ENCODE results near the gene SLC2A1. TPM values are rescaled to one million over a fixed set of nuclear protein-coding genes. Genes with fewer than 3 reads are reported as not detected.

Gene SLC2A1
- total RNA-seq, result 10 to 100 TPM in 3 of 6 donors, 1 to 10 TPM in 3; 6.3 to 24.3 (median 10.5) TPM

DNA sequence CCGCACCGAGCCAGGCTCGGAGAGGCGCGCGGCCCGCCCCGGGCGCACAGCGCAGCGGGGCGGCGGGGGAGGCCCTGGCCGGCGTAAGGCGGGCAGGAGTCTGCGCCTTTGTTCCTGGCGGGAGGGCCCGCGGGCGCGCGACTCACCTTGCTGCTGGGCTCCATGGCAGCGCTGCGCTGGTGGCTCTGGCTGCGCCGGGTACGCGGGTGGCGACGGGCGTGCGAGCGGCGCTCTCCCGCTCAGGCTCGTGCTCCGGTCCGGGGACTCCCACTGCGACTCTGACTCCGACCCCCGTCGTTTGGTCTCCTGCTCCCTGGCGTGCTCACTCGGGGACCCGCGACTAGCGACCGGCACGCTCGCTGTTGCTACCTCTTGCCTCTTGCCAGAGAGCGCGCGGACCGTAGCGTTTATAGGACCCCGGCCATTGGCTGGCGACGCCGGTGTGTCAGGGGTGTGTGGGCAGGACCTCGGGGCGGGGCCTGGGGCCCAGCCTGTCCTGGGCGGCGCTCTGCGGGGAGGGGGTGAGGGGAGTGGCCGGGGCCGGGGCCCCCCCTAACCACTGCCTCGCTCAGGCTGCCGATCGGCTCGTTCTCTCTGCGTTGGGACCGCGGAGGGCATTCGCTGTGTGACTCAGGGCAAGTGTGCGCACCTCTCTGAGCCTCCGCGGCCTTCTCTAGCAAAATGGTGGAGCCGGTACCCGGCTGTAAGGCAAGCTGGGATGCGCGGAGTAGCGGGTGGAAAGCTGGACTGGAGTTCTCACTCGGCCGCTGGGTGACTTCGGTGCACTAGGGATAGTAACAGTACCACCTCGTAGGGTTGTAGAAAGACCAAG, at the start of gene SLC2A1:
Gene SLC2A1, minus strand, starts transcription at position 381 of the 832 bp plus-strand sequence. Its CDS starts 217 bp downstream, at position 164.
- DNase-seq (peak; percentile 93 to 95), ATAC-seq (ENCODE audit: low FRiP score in 2 of 2) (peak; percentile 93 to 96)
- WGBS, 2 donors, result 0 to 2% methylated on average over 8 to 37 of the region's 87 CpGs
- Histone ChIP-seq H3K27me3 (no peaks in the 10 kb centered on the region), H3K4me3 (peak within 1 kb of the TSS; percentile 59 to 87 (median 74)), H3K4me1 (peaks cover 29 to 54% (median 30%) of the 10 kb centered on the region in 4 donors), H3K27ac (peak within 1 kb of the TSS; percentile 54 to 85 (median 78)), H3K9me3 (no peaks in the 10 kb centered on the region), H3K36me3 (no peaks in the 10 kb centered on the region)
- TF ChIP-seq POLR2AphosphoS5 (IDR thresholded peaks at IDR 0.05) (peak; percentile 57 to 91), EP300 (IDR thresholded peaks at IDR 0.05) (no peak), POLR2A (IDR thresholded peaks at IDR 0.05) (peak in 2 of 4 donors; percentile 64 to 85)
- TF ChIP-seq, protein P1, sequence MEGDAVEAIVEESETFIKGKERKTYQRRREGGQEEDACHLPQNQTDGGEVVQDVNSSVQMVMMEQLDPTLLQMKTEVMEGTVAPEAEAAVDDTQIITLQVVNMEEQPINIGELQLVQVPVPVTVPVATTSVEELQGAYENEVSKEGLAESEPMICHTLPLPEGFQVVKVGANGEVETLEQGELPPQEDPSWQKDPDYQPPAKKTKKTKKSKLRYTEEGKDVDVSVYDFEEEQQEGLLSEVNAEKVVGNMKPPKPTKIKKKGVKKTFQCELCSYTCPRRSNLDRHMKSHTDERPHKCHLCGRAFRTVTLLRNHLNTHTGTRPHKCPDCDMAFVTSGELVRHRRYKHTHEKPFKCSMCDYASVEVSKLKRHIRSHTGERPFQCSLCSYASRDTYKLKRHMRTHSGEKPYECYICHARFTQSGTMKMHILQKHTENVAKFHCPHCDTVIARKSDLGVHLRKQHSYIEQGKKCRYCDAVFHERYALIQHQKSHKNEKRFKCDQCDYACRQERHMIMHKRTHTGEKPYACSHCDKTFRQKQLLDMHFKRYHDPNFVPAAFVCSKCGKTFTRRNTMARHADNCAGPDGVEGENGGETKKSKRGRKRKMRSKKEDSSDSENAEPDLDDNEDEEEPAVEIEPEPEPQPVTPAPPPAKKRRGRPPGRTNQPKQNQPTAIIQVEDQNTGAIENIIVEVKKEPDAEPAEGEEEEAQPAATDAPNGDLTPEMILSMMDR (IDR thresholded peaks at IDR 0.05), result peak in 2 of 6 experiments; percentile 16 to 33

DNA sequence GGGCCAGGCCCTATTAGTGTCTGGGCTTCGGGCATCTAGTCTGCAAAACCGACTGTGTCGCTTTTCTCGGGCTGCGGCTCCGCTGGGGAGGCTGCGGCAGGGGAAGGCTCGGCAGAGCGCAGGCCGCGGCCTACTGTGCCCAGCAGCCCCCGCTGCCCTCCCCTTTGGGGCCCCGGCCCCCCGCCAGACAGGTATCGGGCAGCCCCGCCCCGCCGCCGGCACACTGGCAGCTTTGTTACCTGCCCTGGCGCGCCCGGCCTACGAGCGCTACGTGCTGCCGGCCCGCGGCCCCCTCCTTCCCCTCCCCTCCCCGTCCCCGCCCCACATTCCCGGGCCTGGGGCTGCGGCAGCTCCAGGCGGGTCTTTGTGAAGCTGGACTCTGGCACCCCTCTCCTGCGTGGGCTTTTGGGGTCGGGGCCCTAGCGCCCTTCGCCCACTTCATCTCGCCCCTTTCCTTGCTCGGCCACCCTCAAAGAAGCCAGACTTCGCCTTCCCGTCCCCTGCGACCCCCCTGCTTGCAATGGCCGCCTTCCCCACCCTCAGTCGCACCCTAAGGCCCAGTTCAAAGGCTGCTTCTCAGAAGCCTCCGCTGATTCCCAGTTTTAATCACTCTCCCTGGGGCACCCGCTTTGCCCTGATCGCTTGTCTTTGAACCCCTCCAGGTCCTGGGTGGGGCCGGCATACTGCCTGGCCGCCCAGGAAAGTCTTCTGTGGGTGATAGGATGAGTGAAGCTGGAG, 48.9 kb upstream of the SLC2A1 start:
- H3K36me3 ChIP-seq, result no peaks in the 10 kb centered on the region
- ATAC-seq (ENCODE audit: low FRiP score in 2 of 2) (no peak), DNase-seq (peak in 1 of 2 donors; percentile 82)
- no peak overlapping the region for H3K27ac ChIP-seq
- no peak overlapping the region for H3K4me3 ChIP-seq
- peaks cover 0 to 4% (median 0%) of the 10 kb centered on the region in 4 donors for H3K27me3 ChIP-seq
- 78 to 79% methylated on average over 23 to 28 of the region's 49 CpGs for WGBS, 2 donors
- H3K9me3 ChIP-seq, result no peaks in the 10 kb centered on the region
- peaks cover 0 to 7% (median 0%) of the 10 kb centered on the region in 4 donors for H3K4me1 ChIP-seq
- TF ChIP-seq, protein P1 (IDR thresholded peaks at IDR 0.05), result no peak
- TF ChIP-seq POLR2AphosphoS5 (IDR thresholded peaks at IDR 0.05) (no peak), POLR2A (IDR thresholded peaks at IDR 0.05) (no peak), EP300 (IDR thresholded peaks at IDR 0.05) (no peak)

DNA sequence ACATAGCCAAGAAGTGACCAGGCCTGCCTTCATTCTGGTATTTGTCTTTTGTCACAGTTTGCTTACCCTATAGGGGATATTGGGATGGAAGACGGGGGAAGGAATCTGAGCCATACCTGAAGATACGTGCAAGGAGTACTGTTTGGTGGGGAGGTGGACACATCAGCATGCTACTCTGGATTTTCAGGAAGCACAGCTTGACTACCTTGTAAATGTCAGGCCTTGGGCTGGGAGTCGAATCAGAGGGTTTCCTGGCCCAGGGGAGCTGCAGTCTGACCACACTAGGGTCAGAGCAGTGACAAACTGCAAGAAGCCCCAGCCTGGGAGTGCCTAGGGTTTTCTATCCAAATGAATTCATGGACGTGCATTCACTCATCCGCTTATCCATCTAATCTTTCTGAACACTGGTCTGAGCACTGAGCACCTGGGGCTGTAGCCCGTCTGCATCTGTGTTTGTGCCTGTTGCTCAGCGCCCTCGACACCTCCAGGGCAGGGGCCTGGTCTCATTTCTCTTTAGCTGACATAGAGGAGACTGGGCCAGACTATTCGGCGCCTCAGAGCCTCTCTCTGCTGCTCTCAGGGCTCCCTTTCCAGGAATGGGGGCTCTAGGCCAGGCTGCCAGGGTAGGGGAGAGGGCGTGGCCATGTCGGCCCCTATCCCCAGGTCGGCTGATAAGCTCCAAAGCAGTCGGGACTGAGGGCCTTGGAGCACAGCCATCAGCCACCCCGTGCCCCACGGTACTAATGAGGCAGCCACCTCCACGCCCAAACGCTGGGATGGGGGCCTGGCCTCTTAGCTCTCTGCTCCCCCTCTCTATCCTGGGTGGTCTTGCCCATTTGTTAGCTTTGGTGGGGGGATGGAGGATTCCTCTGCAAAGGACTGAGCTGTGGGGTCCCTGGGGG, 47.0 kb upstream of the SLC2A1 start:
- ATAC-seq (ENCODE audit: low FRiP score in 2 of 2) (peak; percentile 20 to 25), DNase-seq (no peak)
- WGBS, 2 donors, result 83 to 86% methylated on average over 10 to 13 of the region's 18 CpGs
- H3K27ac ChIP-seq, result no peak overlapping the region
- H3K36me3 ChIP-seq, result no peaks in the 10 kb centered on the region
- peaks cover 0 to 4% (median 0%) of the 10 kb centered on the region in 4 donors for H3K27me3 ChIP-seq
- TF ChIP-seq POLR2A (IDR thresholded peaks at IDR 0.05), result no peak
- no peak for TF ChIP-seq EP300 (IDR thresholded peaks at IDR 0.05)
- TF ChIP-seq POLR2AphosphoS5 (IDR thresholded peaks at IDR 0.05), result no peak
- TF ChIP-seq, protein P1 (IDR thresholded peaks at IDR 0.05), result no peak
- H3K4me1 ChIP-seq, result peaks cover 0 to 7% (median 0%) of the 10 kb centered on the region in 4 donors
- H3K9me3 ChIP-seq, result no peaks in the 10 kb centered on the region
- H3K4me3 ChIP-seq, result no peak overlapping the region

DNA sequence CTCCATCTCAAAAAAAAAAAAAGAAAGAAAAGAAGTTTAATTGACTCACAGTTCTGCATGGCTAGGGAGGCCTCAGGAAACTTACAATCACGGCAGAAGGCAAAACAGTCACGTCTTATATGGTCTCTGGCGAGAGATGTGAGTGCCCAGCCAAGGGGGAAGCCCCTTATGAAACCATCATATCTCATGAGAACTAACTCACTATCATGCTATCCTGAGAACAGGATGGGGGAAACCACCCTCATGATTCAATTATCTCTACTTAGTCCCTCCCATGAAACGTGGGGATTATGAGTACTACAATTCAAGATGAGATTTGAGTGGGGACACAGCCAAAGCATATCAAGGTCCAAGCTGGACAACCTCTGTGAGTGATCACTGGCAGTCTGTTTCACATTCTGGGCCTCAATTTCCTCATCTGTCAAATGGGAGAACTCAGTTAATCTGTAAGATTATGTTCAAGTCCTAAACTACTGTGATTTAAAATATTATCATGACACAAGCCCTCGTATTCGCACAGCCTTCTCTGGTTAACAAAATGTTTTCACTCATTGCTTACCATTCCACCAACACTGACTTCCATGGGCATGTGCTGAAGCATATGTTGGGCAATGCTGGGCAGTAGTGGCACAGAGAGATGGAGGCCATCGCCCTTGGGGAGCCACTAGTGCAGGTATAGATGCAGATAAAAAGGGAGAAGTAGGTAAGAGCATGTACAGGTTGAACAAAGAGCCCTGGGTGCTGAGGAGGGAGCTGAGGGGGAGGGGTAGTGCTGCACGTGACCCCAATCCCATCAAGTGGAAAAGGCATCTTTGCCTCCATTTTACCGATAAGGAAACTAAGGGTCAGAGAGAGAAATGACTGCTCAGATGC, 46.2 kb upstream of the SLC2A1 start:
- peaks cover 0 to 4% (median 0%) of the 10 kb centered on the region in 4 donors for H3K27me3 ChIP-seq
- no peaks in the 10 kb centered on the region for H3K9me3 ChIP-seq
- H3K36me3 ChIP-seq, result no peaks in the 10 kb centered on the region
- TF ChIP-seq POLR2A (IDR thresholded peaks at IDR 0.05) (no peak), POLR2AphosphoS5 (IDR thresholded peaks at IDR 0.05) (no peak), EP300 (IDR thresholded peaks at IDR 0.05) (no peak)
- TF ChIP-seq, protein P1 (IDR thresholded peaks at IDR 0.05), result no peak
- DNase-seq, result no peak
- peaks cover 0 to 7% (median 0%) of the 10 kb centered on the region in 4 donors for H3K4me1 ChIP-seq
- no peak for ATAC-seq (ENCODE audit: low FRiP score in 2 of 2)
- H3K4me3 ChIP-seq, result no peak overlapping the region
- WGBS, 2 donors, result 81 to 95% methylated on average over 9 of the region's 9 CpGs
- H3K27ac ChIP-seq, result no peak overlapping the region
